HG03520 (cell line): Measurements from ENCODE around the gene SCAANT1.
A peak's percentile ranks its signal among the peaks of the same experiment; 100 is the strongest.

ENCODE experiments used
- ATAC-seq: cut with Tn5 transposase; IDR thresholded peaks from one replicate; pipeline ENCODE4 v1.9.1; 2021; ENCODE audit warnings: mild to moderate bottlenecking, moderate library complexity; ENCODE audit not compliant: unreplicated experiment

The SCAANT1 gene

GRCh38 chr3:63905731-63906620 is 6.2 kb downstream of the SCAANT1 start:
- ATAC-seq, result no peak

GRCh38 chr3:63900459-63900858 is 11.7 kb downstream of the SCAANT1 start:
- no peak for ATAC-seq

GRCh38 chr3:63900010-63900409 is 12.2 kb downstream of the SCAANT1 start:
- no peak for ATAC-seq

- ATAC-seq, result peak; percentile 61
Measured at GRCh38 chr3:63896332-63897030, 15.7 kb downstream of the SCAANT1 start.

- ATAC-seq, result no peak
Measured at GRCh38 chr3:63895422-63896189, 16.6 kb downstream of the SCAANT1 start.

- no peak for ATAC-seq
Measured at GRCh38 chr3:63892773-63893352, 19.3 kb downstream of the SCAANT1 start.

GRCh38 chr3:63891518-63891917 is 20.7 kb downstream of the SCAANT1 start:
- no peak for ATAC-seq

- ATAC-seq, result no peak
Measured at GRCh38 chr3:63886858-63887257, 25.3 kb downstream of the SCAANT1 start.

- ATAC-seq, result no peak
Measured at GRCh38 chr3:63880653-63881052, 31.5 kb downstream of the SCAANT1 start.

- ATAC-seq, result no peak
Measured at GRCh38 chr3:63878394-63879060, 33.7 kb downstream of the SCAANT1 start.

- ATAC-seq, result no peak
Measured at GRCh38 chr3:63877737-63878393, 34.3 kb downstream of the SCAANT1 start.

GRCh38 chr3:63876260-63876659 is 35.9 kb downstream of the SCAANT1 start:
- ATAC-seq, result no peak

GRCh38 chr3:63875510-63875909 is 36.7 kb downstream of the SCAANT1 start:
- no peak for ATAC-seq

- ATAC-seq, result no peak
Measured at GRCh38 chr3:63874769-63875168, 37.4 kb downstream of the SCAANT1 start.

- ATAC-seq, result no peak
Measured at GRCh38 chr3:63872135-63872924, 39.9 kb downstream of the SCAANT1 start.

GRCh38 chr3:63870615-63871005 is 41.6 kb downstream of the SCAANT1 start:
- no peak for ATAC-seq

- ATAC-seq, result no peak
Measured at GRCh38 chr3:63869940-63870614, 42.1 kb downstream of the SCAANT1 start.

GRCh38 chr3:63867225-63867624 is 45.0 kb downstream of the SCAANT1 start:
- no peak for ATAC-seq

GRCh38 chr3:63864965-63865327 is 47.2 kb downstream of the SCAANT1 start:
- no peak for ATAC-seq
